Kidney epithelial cell (primary cell): ENCODE data around the gene SND1. TPM values are rescaled to one million over a fixed set of nuclear protein-coding genes. Genes with fewer than 3 reads are reported as not detected.

Source experiments
- DNase-seq: peaks from one replicate; pipeline ENCODE4 v3.0.0-alpha.2; 2010; ENCODE audit warnings: low read depth
- H3K27me3 ChIP-seq: 2 replicates; pipeline ENCODE4 v1.6.0; 2011; ENCODE audit warnings: low read length; ENCODE audit not compliant: control insufficient read depth, insufficient read depth
- H3K36me3 ChIP-seq: 2 replicates; pipeline ENCODE4 v1.5.1; 2011; ENCODE audit warnings: low read length; ENCODE audit not compliant: control insufficient read depth, insufficient read depth
- H3K4me3 ChIP-seq: 2 replicates; pipeline ENCODE4 v1.5.1; 2011; ENCODE audit warnings: low read depth, mild to moderate bottlenecking, control low read depth, low read length
- CTCF ChIP-seq: IDR thresholded peaks from 2 replicates; pipeline ENCODE4 v1.5.1; 2011; ENCODE audit warnings: mild to moderate bottlenecking, moderate library complexity, low read length, control low read depth, inconsistent platforms; ENCODE audit not compliant: insufficient read depth, poor library complexity, severe bottlenecking
- total RNA-seq: library from RNA; depleted of rRNA; stranded (reverse); fragments of >200 nt; gene quantifications from 2 replicates; pipeline ENCODE4 v1.2.3, GENCODE V29; 2015

The SND1 gene
- total RNA-seq, 1 donor from 2014 or later, result 257 TPM

DNA sequence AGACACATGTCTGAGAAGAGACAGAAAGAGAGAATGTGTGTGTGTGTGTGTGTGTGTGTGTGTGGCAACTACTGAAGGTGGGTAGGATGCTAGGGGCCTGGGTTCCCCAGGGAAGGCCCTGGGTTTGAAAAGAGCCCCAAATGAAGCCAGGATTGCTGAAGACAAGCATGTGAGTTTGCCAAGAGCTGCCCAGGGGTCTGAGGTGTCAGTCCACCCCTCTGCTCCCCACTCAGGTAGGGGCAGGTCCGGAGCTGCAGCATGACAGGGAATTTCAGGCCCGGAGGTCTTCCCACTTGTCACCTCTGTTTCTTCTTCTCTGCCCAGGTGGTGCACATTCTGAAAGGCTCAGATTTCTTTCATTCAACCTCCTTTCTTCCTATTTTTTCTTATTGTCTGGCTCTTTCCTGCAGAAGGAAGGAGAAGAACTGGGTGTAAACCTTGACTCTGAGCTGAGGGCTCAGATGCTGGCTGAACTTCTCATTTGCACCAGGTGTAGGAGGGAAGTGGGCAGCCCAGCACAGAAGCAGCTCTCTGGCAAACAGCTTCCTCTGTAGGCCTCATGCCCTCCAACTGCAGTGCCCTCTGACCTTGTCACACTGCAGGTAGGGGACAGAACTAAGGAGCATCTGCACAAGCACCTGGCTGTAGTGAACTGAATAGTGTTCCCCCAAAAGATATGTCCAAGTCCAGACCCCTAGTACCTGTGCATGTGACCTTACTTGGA is 458.8 kb downstream of the SND1 start:
- Histone ChIP-seq H3K4me3 (no peak overlapping the region), H3K36me3 (no peaks in the 10 kb centered on the region), H3K27me3 (peaks cover 7% of the 10 kb centered on the region)
- no peak for DNase-seq
- no peak for TF ChIP-seq CTCF

DNA sequence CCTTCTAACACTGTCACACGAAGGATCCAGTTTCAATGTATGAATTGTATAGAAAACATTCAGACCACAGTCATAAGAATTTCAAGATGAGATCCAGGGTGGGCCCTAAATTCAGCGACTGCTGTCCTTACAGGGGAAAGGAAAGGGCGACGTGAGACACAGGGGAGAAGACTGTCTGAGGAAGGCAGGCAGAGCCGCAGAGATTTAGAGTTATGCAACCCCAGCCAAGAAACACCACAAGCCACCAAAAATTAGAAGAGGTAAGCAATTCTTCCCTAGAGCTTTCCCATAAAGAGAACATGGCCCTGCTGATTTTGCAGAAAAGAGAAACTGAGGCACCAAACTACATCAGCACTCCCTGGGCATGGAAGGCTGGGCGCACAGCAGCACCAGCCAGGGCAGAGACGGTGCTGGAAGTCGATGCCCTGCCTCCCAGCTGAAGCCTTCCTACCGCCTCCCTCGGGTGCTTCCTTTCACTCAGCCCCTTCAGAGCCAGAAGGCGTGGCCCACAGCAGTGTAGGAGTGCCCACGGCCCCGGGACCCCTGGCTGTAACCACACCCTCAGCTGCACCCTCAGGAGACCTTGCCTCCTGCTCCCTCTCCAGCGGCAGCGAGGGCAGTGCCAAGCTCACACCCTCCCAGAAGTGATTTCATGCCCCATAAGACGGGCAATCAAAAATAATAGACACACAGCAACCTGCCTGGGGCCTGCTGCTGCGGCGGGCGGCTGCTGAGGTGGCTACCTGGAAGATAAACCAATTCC is 460.2 kb downstream of the SND1 start:
- no peak overlapping the region for H3K4me3 ChIP-seq
- TF ChIP-seq CTCF, result no peak

GRCh38 chr7:128112781-128113221 is 460.8 kb downstream of the SND1 start:
- Histone ChIP-seq H3K4me3 (no peak overlapping the region), H3K27me3 (no peaks in the 10 kb centered on the region), H3K36me3 (no peaks in the 10 kb centered on the region)
- DNase-seq, result no peak
- no peak for TF ChIP-seq CTCF

More for the DNA sequence above, 460.2 kb downstream of the SND1 start:
- peaks cover 3% of the 10 kb centered on the region for H3K27me3 ChIP-seq
- no peak for DNase-seq
- H3K36me3 ChIP-seq, result no peaks in the 10 kb centered on the region

DNA sequence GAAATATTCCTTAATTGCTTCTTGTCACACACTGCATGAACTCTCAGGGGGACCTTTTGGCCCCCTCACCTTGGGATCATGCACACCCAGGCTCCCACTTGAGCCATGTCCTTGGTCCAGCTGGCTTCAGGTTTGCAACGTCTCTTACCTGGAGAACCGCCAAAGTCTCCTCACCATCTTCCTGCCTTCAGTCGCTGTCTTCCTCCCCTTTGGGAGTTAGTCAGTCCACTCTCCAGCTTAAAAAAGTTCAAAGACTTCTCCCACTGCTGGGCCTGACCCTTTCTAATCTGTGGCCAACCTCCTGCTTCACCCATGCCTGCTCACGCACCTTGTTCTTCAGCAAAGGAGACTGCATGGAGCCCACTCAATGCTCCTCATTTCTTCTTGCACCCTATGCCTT is 461.8 kb downstream of the SND1 start:
- no peak for DNase-seq
- TF ChIP-seq CTCF, result no peak
- Histone ChIP-seq H3K36me3 (no peaks in the 10 kb centered on the region), H3K4me3 (no peak overlapping the region), H3K27me3 (no peaks in the 10 kb centered on the region)

DNA sequence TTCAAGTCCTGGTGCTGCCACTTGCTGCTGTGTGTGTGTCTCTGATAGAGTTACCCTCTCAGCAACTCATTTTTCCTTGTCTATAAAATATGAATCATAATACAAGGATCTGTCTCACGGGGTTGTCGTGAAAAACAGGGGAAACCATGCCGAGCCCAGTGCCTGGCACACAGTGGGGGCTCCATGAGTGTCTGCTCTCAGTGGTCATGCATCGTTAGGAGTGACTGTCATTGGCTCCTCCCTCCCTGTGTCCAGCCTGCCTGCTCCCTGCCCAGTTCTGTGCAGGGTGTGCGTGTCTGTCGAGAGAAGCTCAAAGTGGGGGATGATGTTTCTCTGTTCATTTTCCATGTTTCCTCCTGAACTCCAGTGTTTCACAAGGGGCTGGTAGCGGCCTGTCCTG is 462.8 kb downstream of the SND1 start:
- Histone ChIP-seq H3K36me3 (no peaks in the 10 kb centered on the region), H3K27me3 (no peaks in the 10 kb centered on the region), H3K4me3 (no peak overlapping the region)
- no peak for DNase-seq
- no peak for TF ChIP-seq CTCF
